ENCODE measurements around the gene MOBP.
"Not testable (repeated sequence)": the region's sequence is repeated elsewhere in the genome, so short reads cannot be mapped to it uniquely, and the experiment has no call there.

Gene MOBP

GRCh38 chr3:39449796-39450195 is 17.7 kb upstream of the MOBP start:
- DNase-seq (ENCODE audit: low read depth in 2 of 2), result no peak

GRCh38 chr3:39453134-39453533 is 14.3 kb upstream of the MOBP start:
- DNase-seq (ENCODE audit: low read depth in 2 of 2), result no peak

GRCh38 chr3:39453872-39454271 is 13.6 kb upstream of the MOBP start:
- DNase-seq (ENCODE audit: low read depth in 2 of 2), result not testable (repeated sequence)

DNA sequence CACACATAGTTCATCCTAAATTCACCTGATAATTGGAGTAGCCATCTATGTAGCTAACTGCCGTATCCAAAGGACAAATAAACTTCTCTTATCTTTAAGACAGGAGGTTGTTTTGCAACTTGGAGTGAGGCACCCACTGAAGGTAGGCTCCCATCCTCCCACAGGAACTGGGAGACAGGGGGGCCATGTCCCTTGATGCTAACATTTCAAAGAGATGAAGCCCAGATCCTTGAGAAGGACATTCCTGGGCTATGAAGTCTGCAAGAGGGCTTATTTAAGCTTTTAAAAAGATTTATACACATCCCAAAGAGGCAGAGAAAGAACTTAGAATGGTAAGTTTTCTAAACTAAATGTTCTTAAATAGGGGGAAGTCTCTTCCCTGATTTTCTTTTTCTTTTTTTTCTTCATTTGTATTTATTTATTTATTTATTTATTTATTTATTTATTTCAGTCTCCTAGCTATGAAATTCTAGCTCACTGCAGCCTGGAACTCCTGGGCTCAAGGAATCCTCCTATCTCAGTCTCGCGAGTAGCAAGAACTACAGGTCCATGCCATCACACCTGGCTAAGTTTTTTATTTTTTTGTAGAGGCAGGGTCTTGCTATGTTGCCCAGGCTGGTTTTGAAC is 12.8 kb upstream of the MOBP start:
- DNase-seq (ENCODE audit: low read depth in 2 of 2), result no peak

DNA sequence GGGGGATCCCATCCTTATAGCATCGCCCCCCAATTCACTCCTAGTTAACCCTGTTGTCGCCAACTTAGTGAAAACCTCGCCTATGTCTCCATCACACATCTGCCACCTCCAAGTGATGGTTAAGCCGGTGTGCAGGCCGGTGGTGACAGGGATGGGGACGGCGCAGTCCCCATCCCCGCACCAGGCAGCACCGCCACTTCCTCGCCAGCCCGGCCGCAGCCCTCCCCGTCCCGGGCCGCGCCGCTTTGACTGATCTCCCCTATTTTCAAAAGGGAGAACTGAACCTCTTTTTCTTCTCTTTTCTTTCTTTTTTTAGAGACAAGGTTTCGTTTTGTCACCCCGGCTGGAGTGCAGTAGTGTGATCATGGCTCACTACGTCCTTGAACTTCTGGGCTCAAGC is 11.3 kb upstream of the MOBP start:
- DNase-seq (ENCODE audit: low read depth in 2 of 2), result no peak

DNA sequence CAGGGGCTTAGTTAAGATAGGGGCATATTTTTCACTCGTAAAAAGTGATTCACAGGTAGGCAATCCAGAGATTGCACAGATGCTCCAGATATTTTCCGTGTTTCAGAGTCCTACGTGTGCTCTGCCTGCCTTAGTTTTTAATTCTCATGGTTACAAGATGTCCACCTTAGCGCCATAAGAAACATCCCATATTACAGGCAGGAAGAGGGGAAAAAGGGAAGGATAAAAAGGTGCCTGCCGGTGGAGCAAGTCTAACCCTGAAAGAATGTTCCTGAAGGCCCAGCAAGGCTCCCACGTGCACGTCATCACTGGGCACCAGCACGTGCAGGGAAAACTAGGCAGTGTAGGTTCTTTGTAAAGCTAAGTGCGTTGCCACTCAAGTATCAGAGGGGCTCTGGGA is 10.1 kb upstream of the MOBP start:
- DNase-seq (ENCODE audit: low read depth in 2 of 2), result no peak

DNA sequence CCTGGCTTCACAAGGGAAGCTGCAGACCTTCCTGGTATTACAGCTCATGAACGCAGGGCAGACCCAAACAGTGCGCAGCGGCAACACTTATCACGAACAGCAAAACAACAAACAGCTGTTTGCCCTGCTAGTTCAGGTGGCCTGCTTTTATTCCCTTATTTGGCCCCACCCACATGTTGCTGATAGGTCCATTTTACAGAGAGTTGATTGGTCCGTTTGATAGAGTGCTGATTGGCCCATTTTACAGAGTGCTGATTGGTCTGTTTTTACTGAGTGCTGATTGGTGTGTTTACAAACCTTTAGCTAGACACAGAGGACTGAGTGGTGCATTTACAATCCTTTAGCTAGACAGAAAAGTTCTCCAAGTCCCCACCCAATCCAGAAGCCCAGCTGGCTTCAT is 8.9 kb upstream of the MOBP start:
- not testable (repeated sequence) for DNase-seq (ENCODE audit: low read depth in 2 of 2)

DNA sequence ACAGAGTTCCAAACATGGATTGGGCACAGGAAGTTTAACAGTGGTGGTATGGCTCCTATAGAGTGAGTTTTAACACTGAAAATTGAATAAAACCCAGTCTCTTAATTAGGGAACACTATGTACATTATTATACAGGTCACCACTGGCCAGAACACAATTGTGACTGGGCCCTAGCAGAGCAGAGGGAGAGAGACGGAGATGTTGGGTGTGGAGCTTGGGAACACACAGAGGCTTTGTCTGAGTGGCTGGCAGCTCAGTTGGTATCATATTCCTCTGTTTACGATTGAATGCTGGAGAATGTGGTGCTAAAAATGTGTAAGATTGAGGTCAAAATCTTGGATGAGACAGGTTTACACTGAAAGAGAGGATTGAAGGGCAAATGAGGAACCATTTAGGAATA is 6.8 kb upstream of the MOBP start:
- no peak for DNase-seq (ENCODE audit: low read depth in 2 of 2)

DNA sequence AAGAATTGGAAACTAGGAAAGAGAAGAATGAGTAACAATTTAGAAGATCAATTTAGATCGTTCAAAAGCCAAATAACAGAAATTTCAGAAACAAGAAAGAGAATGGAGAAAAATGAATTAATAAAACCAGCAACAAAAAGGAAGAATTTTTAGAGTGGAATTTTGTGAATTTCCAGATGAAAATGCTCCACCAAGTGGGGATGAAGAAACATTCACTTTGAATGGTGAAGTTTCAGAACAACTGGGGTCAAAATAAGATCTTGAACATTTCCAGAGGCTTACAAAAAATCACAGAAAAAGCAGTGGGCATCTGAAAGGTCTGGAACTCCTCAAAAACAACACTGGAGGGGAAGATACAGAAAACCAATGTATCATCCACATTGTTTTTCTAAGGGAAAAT is 4.2 kb upstream of the MOBP start:
- no peak for DNase-seq (ENCODE audit: low read depth in 2 of 2)

GRCh38 chr3:39466988-39467387 is 492 bp upstream of the MOBP start:
- DNase-seq (ENCODE audit: low read depth in 2 of 2), result no peak

GRCh38 chr3:39468108-39468436 is 592 bp downstream of the MOBP start:
- DNase-seq (ENCODE audit: low read depth in 2 of 2), result no peak

GRCh38 chr3:39469258-39469657 is 1.8 kb downstream of the MOBP start:
- no peak for DNase-seq (ENCODE audit: low read depth in 2 of 2)

DNA sequence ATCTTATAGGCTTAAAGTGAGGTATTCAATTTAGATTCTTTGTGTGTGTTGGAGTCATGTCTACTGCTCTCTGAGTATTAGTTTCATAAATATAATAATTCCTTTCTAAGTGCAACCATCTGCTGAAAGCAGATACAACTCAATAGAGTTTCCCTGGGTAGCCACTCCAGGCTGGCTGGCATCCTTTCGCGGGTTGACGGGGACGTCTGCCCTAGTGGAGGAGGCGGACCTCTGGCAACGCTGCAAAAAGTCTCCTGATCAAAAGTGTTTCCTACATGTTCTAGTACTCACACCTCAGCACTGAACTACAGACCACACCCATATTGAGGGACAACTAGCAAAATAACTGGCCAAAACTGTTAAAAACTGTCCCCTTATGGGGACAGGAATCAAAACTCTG is 2.5 kb downstream of the MOBP start:
- no peak for DNase-seq (ENCODE audit: low read depth in 2 of 2)

- no peak for DNase-seq (ENCODE audit: low read depth in 2 of 2)
These were observed 4.2 kb downstream of the MOBP start for GRCh38 chr3:39471652-39472051.

DNA sequence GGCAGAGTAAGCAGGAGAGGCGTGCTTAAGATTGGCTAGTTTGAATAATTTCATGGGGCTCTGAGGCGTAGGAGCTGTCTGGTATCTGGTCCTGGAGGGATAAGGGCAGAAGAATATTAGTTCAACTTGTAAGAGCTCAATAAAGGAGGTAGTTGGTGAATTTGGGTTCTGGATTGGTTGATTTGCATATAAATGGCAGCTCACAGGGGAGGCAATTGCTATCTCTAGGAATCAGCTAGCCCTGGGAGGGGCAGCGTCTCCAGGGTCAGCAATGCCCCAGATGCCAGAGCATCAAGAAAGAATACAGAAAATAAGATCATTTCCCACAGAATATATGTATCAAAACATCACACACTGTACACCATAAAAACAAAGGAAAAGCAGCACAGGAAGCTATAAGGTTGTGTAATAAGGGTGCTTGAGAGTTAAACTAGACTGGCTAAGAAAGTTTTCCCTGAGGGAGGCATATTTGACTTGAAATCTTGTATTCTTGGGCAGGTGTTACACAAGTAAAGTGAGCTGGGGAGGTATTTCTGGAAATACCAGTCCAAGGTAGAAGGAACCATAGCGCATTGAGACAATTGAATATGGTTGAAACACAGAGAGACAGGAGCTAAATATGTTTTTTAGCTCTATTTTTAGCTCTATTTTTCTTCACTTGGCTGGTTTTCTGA is 6.1 kb downstream of the MOBP start:
- no peak for DNase-seq (ENCODE audit: low read depth in 2 of 2)

- no peak for DNase-seq (ENCODE audit: low read depth in 2 of 2)
These were observed 6.6 kb downstream of the MOBP start for GRCh38 chr3:39474126-39474515.

DNA sequence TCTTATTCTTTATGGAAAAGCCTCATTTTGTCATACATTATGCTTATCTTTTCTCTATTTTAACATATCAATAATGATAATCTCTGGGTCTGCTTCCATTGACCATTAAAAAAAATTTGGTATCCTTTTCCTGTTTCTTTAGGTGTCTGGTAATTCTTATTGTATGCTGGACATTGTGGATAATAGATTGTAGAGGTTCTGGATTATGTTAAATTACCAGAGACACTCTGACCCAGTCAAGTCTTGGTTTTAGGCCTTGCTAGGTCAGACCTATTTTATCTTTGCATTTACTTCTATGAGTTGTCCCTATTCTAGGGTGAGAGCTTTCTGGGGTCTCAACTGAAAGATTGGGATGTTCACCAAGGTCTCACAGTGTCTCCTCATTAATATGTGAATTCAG is 9.3 kb downstream of the MOBP start:
- no peak for DNase-seq (ENCODE audit: low read depth in 2 of 2)

DNA sequence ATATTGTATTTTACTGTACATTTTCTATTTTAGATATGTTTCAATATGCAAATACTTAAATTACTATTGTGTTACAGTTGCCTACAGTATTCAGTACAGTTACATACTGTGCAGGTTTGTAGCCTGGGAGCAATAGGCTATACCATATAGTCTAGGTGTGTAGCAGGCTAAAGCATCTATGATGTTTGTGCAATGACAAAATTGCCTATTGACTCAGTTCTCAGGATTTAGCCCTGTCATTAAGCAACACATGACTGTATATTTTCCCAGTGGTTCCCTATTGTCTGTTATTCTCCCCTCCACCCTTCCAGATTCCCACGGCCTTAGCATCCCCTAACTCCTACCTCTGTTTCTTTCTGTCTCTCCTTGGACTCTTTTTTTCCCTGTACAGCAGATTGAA is 10.7 kb downstream of the MOBP start:
- DNase-seq (ENCODE audit: low read depth in 2 of 2), result no peak

GRCh38 chr3:39479701-39480414 is 12.4 kb downstream of the MOBP start:
- no peak for DNase-seq (ENCODE audit: low read depth in 2 of 2)

DNA sequence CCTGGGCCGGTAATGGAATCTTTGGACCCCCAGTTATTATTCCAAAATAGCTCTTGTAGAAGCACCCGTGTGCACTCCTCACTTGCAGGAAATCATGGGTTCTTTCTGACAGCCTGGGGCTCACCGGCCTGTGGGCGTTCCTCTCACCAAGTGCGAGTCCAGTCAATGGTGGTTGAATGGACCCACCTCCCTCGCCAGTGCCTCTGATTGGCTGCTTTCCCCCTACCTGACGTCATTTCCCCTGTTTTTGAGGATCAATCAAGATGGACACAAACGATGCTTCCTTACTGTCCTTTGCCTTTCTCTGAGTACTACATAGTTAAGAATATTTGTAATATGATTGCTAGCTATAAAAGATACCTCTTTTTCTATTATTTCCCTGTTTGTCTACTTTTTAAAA is 18.1 kb downstream of the MOBP start:
- no peak for DNase-seq (ENCODE audit: low read depth in 2 of 2)

DNA sequence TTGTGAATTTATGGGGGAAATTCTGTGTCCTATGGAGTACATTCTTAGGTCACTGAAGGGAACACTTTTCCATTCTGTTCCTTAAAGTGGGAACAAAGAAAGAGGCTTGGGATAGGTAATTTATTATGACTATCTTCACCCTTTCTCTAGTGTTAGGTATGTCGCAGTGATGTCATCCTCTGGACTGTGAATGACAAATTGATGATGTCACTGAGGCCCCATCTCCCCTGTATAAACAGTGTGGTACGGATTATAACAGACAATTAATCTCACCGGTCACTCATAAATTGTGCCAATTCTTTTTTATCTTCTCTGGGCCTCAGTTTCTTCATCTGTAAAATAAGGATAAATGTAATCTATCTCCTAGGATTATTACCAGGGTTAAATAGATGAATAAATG is 23.5 kb downstream of the MOBP start:
- DNase-seq (ENCODE audit: low read depth in 2 of 2), result no peak

GRCh38 chr3:39491733-39492350 is 24.4 kb downstream of the MOBP start:
- DNase-seq (ENCODE audit: low read depth in 2 of 2), result no peak

DNA sequence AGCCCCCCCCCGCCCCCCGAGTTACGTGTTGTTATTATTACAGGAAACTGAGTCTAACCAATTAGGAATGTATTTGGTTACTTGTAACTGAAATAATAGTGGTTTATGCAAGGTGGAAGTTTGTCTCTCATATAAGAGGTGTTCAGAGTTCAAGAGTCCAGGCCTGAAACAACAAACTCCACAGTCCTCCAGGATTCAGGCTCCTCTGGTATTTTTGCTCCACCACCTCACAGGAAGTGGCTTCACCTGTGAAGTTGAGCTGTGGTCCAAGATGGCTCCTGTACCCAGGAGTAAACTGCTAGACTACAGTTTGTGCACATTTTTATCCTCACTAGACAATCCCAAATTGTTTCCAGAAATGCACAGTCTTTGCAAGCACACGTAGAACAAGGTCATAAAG is 27.3 kb downstream of the MOBP start:
- no peak for DNase-seq (ENCODE audit: low read depth in 2 of 2)
